Memory B cell (primary cell): ENCODE data around the gene NET1.
"Not testable (repeated sequence)": the region's sequence is repeated elsewhere in the genome, so short reads cannot be mapped to it uniquely, and the experiment has no call there.

ENCODE experiments used
- ATAC-seq: fragments of 150-1000 bp; cut with Tn5 transposase; 2 replicates; pipeline ENCODE4 v1.10.0; 2021; ENCODE audit warnings: low read depth, mild to moderate bottlenecking, moderate library complexity
- DNase-seq, 2 donors: peaks; one replicate each; pipeline ENCODE4 v3.0.0; 2022; ENCODE audit warnings: low spot score in 2 of 2
- H3K27ac Mint-ChIP-seq: one replicate; pipeline ENCODE4 v1.8.0; 2022; ENCODE audit warnings: mild to moderate bottlenecking, moderate library complexity, mixed read lengths
- H3K27me3 Mint-ChIP-seq: one replicate; pipeline ENCODE4 v1.8.0; 2022; ENCODE audit warnings: mixed read lengths
- H3K36me3 Mint-ChIP-seq: one replicate; pipeline ENCODE4 v1.8.0; 2022; ENCODE audit warnings: mild to moderate bottlenecking, mixed read lengths
- H3K4me1 Mint-ChIP-seq: one replicate; pipeline ENCODE4 v1.8.0; 2022; ENCODE audit warnings: mixed read lengths
- H3K4me3 Mint-ChIP-seq: one replicate; pipeline ENCODE4 v1.8.0; 2022; ENCODE audit warnings: mild to moderate bottlenecking, moderate library complexity, mixed read lengths
- H3K9me3 Mint-ChIP-seq: one replicate; pipeline ENCODE4 v1.8.0; 2022; ENCODE audit warnings: mixed read lengths

The NET1 gene

GRCh38 chr10:5385224-5385623 lies 27.1 kb upstream of the NET1 start:
- H3K27ac Mint-ChIP-seq: no peak overlapping the region
- ATAC-seq: no peak
- H3K27me3 Mint-ChIP-seq: peaks cover 13% of the 10 kb centered on the region

GRCh38 chr10:5387169-5387568 lies 25.2 kb upstream of the NET1 start:
- DNase-seq: no peak
- no peak overlapping the region for H3K27ac Mint-ChIP-seq
- peaks cover 13% of the 10 kb centered on the region for H3K27me3 Mint-ChIP-seq
- no peak overlapping the region for H3K4me3 Mint-ChIP-seq
- H3K9me3 Mint-ChIP-seq: peaks cover 9% of the 10 kb centered on the region
- H3K4me1 Mint-ChIP-seq: peaks cover 2% of the 10 kb centered on the region
- peaks cover 1% of the 10 kb centered on the region for H3K36me3 Mint-ChIP-seq
- ATAC-seq: no peak

More at GRCh38 chr10:5385224-5385623, 27.1 kb upstream of the NET1 start:
- Mint-ChIP-seq H3K36me3 (peaks cover 1% of the 10 kb centered on the region), H3K4me3 (no peak overlapping the region), H3K4me1 (peaks cover 2% of the 10 kb centered on the region), H3K9me3 (peaks cover 9% of the 10 kb centered on the region)
- DNase-seq: no peak

GRCh38 chr10:5390607-5391205 lies 21.7 kb upstream of the NET1 start:
- Mint-ChIP-seq H3K9me3 (peaks cover 9% of the 10 kb centered on the region), H3K27ac (no peak overlapping the region), H3K4me1 (no peaks in the 10 kb centered on the region), H3K36me3 (peaks cover 1% of the 10 kb centered on the region), H3K27me3 (peaks cover 15% of the 10 kb centered on the region), H3K4me3 (no peak overlapping the region)
- no peak for DNase-seq
- no peak for ATAC-seq

- Mint-ChIP-seq H3K27me3 (peaks cover 11% of the 10 kb centered on the region), H3K4me1 (no peaks in the 10 kb centered on the region), H3K36me3 (peaks cover 1% of the 10 kb centered on the region), H3K4me3 (no peak overlapping the region), H3K9me3 (peaks cover 9% of the 10 kb centered on the region), H3K27ac (no peak overlapping the region)
- no peak for DNase-seq
- no peak for ATAC-seq
Observed at GRCh38 chr10:5391790-5392189, 20.6 kb upstream of the NET1 start.

- Mint-ChIP-seq H3K4me1 (peaks cover 4% of the 10 kb centered on the region), H3K36me3 (no peaks in the 10 kb centered on the region), H3K9me3 (peaks cover 4% of the 10 kb centered on the region), H3K4me3 (no peak overlapping the region), H3K27ac (no peak overlapping the region), H3K27me3 (peaks cover 12% of the 10 kb centered on the region)
- no peak for ATAC-seq
- DNase-seq: no peak
Observed at GRCh38 chr10:5393529-5393928, 18.8 kb upstream of the NET1 start.

GRCh38 chr10:5395168-5395567 lies 17.2 kb upstream of the NET1 start:
- Mint-ChIP-seq H3K4me1 (peaks cover 4% of the 10 kb centered on the region), H3K4me3 (no peak overlapping the region), H3K27ac (no peak overlapping the region), H3K27me3 (peaks cover 15% of the 10 kb centered on the region), H3K36me3 (no peaks in the 10 kb centered on the region), H3K9me3 (no peaks in the 10 kb centered on the region)
- ATAC-seq (no peak), DNase-seq (no peak)

- Mint-ChIP-seq H3K27me3 (peaks cover 18% of the 10 kb centered on the region), H3K36me3 (no peaks in the 10 kb centered on the region), H3K27ac (no peak overlapping the region), H3K9me3 (no peaks in the 10 kb centered on the region), H3K4me3 (no peak overlapping the region), H3K4me1 (peaks cover 4% of the 10 kb centered on the region)
- ATAC-seq (no peak), DNase-seq (no peak)
Observed at GRCh38 chr10:5396556-5397300, 15.6 kb upstream of the NET1 start.

- peaks cover 4% of the 10 kb centered on the region for H3K4me1 Mint-ChIP-seq
- no peak for DNase-seq
- no peak overlapping the region for H3K27ac Mint-ChIP-seq
- peaks cover 16% of the 10 kb centered on the region for H3K27me3 Mint-ChIP-seq
- no peak for ATAC-seq
- H3K9me3 Mint-ChIP-seq: no peaks in the 10 kb centered on the region
- no peak overlapping the region for H3K4me3 Mint-ChIP-seq
- no peaks in the 10 kb centered on the region for H3K36me3 Mint-ChIP-seq
Observed at GRCh38 chr10:5399332-5399731, 13.0 kb upstream of the NET1 start.

GRCh38 chr10:5400468-5401240 lies 11.7 kb upstream of the NET1 start:
- ATAC-seq (no peak), DNase-seq (no peak)
- Mint-ChIP-seq H3K4me3 (no peak overlapping the region), H3K27ac (no peak overlapping the region), H3K9me3 (no peaks in the 10 kb centered on the region), H3K4me1 (peaks cover 4% of the 10 kb centered on the region), H3K27me3 (peaks cover 14% of the 10 kb centered on the region), H3K36me3 (no peaks in the 10 kb centered on the region)

GRCh38 chr10:5402798-5403197 lies 9.6 kb upstream of the NET1 start:
- no peak for DNase-seq
- Mint-ChIP-seq H3K27me3 (peaks cover 8% of the 10 kb centered on the region), H3K9me3 (no peaks in the 10 kb centered on the region), H3K4me1 (no peaks in the 10 kb centered on the region), H3K27ac (no peak overlapping the region), H3K4me3 (no peak overlapping the region), H3K36me3 (no peaks in the 10 kb centered on the region)
- no peak for ATAC-seq

GRCh38 chr10:5404208-5405041 lies 7.9 kb upstream of the NET1 start, which contains the start of gene TUBAL3:
TSS of gene TUBAL3 (minus strand) at chr10:5404828. CDS start at chr10:5404792, 36 bp downstream.
- ATAC-seq: no peak
- Mint-ChIP-seq H3K36me3 (no peaks in the 10 kb centered on the region), H3K4me3 (no peak within 1 kb of the TSS), H3K9me3 (no peaks in the 10 kb centered on the region), H3K27ac (no peak within 1 kb of the TSS), H3K27me3 (peaks cover 4% of the 10 kb centered on the region), H3K4me1 (no peaks in the 10 kb centered on the region)
- DNase-seq: no peak

- DNase-seq: no peak
- Mint-ChIP-seq H3K4me3 (no peak overlapping the region), H3K9me3 (no peaks in the 10 kb centered on the region), H3K36me3 (no peaks in the 10 kb centered on the region), H3K4me1 (no peaks in the 10 kb centered on the region), H3K27ac (no peak overlapping the region), H3K27me3 (no peaks in the 10 kb centered on the region)
- no peak for ATAC-seq
Observed at GRCh38 chr10:5406918-5407317, 5.4 kb upstream of the NET1 start.

- not testable (repeated sequence) for H3K27me3 Mint-ChIP-seq, H3K36me3 Mint-ChIP-seq, H3K9me3 Mint-ChIP-seq, ATAC-seq, H3K4me3 Mint-ChIP-seq, H3K27ac Mint-ChIP-seq, H3K4me1 Mint-ChIP-seq, DNase-seq
Observed at GRCh38 chr10:5410787-5411186, 1.6 kb upstream of the NET1 start.

GRCh38 chr10:5411941-5412276 lies 448 bp upstream of the NET1 start:
- Mint-ChIP-seq H3K4me1 (peaks cover 2% of the 10 kb centered on the region), H3K36me3 (no peaks in the 10 kb centered on the region), H3K9me3 (no peaks in the 10 kb centered on the region), H3K4me3 (peak overlapping the region; percentile 77), H3K27ac (no peak overlapping the region), H3K27me3 (no peaks in the 10 kb centered on the region)
- DNase-seq: no peak
- ATAC-seq: no peak
